Measurements from ENCODE around the gene TXNDC5. TPM values are rescaled to one million over a fixed set of nuclear protein-coding genes. Genes with fewer than 3 reads are reported as not detected.

Gene TXNDC5
- total and polyA plus RNA-seq, 2 of the 13 experiments (the other 11 are each of a cell fraction or from before 2014, with no cell fraction given): 287 to 578 TPM

GRCh38 chr6:7879980-7880717 lies 30.4 kb downstream of the TXNDC5 start (continued):
- no peak for TF ChIP-seq ZNF362 (CRISPR knock-in tag; IDR thresholded peaks at IDR 0.05; ENCODE audit: borderline replicate concordance)
- TF ChIP-seq DRAP1 (CRISPR knock-in tag; IDR thresholded peaks at IDR 0.05): no peak
- TF ChIP-seq THRA (CRISPR knock-in tag; IDR thresholded peaks at IDR 0.05; ENCODE audit: borderline replicate concordance): no peak
- no peak for TF ChIP-seq IKZF1 (IDR thresholded peaks at IDR 0.05)
- no peak for TF ChIP-seq IKZF5 (CRISPR knock-in tag; IDR thresholded peaks at IDR 0.05)
- peak; percentile 94 for TF ChIP-seq RBM22 (optimal IDR thresholded peaks at IDR 0.05; ENCODE audit: low read length)
- TF ChIP-seq ZNF225 (CRISPR knock-in tag; IDR thresholded peaks at IDR 0.05): no peak
- TF ChIP-seq DNMT3B (CRISPR knock-in tag; conservative IDR thresholded peaks at IDR 0.05): no peak
- no peak for TF ChIP-seq HMGA1 (CRISPR knock-in tag; conservative IDR thresholded peaks at IDR 0.05)
- no peak for TF ChIP-seq CBFB (CRISPR knock-in tag; IDR thresholded peaks at IDR 0.05)
- TF ChIP-seq ADNP (CRISPR knock-in tag; IDR thresholded peaks at IDR 0.05): no peak
- peak; percentile 50 for TF ChIP-seq POLR2G (IDR thresholded peaks at IDR 0.05; ENCODE audit: low read depth, low read length)
- TF ChIP-seq GTF2F1 (IDR thresholded peaks at IDR 0.05; ENCODE audit: low read length): no peak
- no peak for TF ChIP-seq PAF1 (CRISPR knock-in tag; IDR thresholded peaks at IDR 0.05)
- no peak for TF ChIP-seq NCOA1 (CRISPR knock-in tag; IDR thresholded peaks at IDR 0.05)
- no peak for TF ChIP-seq THYN1 (CRISPR knock-in tag; IDR thresholded peaks at IDR 0.05; ENCODE audit: borderline replicate concordance, low read depth)
- no peak for TF ChIP-seq MTA3 (CRISPR knock-in tag; IDR thresholded peaks at IDR 0.05)
- no peak for TF ChIP-seq ATF6 (CRISPR knock-in tag; conservative IDR thresholded peaks at IDR 0.05)
- TF ChIP-seq NFIC (IDR thresholded peaks at IDR 0.05; ENCODE audit: low read length): 0 out of 2 replicates have a peak, but pooled peaks have one; percentile 32
- no peak for TF ChIP-seq ZNF616 (CRISPR knock-in tag; IDR thresholded peaks at IDR 0.05; ENCODE audit: low read depth)
- TF ChIP-seq TIGD3 (CRISPR knock-in tag; IDR thresholded peaks at IDR 0.05; ENCODE audit: borderline replicate concordance): no peak
- no peak for TF ChIP-seq ZNF292 (CRISPR knock-in tag; IDR thresholded peaks at IDR 0.05; ENCODE audit: borderline replicate concordance, low read depth)
- no peak for TF ChIP-seq NFATC3 (CRISPR knock-in tag; IDR thresholded peaks at IDR 0.05)
- TF ChIP-seq BCL6 (CRISPR knock-in tag; IDR thresholded peaks at IDR 0.05): 0 out of 2 replicates have a peak, but pooled peaks have one; percentile 25

Measured in HepG2 (cell line).